ENCODE measurements around the gene CBX6.
A peak's percentile ranks its signal among the peaks of the same experiment; 100 is the strongest.

Gene CBX6

DNA sequence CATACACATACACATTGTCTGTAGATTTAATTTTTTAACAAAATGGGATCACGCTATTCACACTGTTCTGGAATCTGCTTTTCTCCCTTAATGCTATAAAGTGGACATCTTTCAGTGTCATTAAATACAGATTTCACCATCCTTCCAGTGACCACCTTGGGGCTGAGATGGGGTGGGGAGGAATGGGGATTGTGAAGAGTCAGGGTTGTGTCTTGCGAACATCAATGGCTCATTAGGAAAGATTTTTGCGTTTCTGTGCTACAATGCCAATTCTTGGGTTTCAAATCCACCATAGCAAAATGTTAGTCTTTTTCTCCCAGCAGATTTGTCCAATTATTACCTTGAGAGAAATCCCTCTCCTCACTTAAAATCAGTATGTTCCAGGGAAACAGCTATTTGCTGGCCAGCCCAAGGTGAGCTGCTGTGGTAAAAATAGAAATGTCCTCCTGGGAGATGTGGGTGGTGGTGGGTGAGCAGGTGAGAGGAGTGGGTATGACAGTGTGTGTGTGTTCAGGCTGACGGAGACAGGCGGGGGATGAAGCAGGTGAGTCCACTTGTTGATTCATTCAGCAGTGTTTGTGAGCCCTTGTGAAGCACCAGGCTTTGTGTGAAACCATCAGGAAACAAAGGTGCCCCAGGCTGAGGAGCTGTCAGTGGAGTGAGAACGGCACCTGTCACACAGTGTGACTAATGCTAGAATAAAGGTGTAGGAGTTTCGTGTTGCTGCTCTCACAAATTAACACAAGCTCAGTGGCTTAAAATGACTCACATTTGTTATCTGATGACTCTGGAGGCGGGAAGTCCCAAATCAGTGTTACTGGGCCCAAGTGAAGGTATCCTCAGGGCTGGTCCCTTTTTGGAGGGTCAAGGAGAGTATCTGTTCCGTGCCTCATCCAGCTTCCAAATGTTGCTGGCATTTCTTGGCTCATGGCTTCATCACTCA lies 1.7 kb upstream of the CBX6 start (continued):
- TF ChIP-seq ZNF19 (tag by site-specific recombination; IDR thresholded peaks at IDR 0.05; ENCODE audit: low read depth) (no peak), ZNF184 (tag by site-specific recombination; IDR thresholded peaks at IDR 0.05) (no peak), ZNF169 (tag by site-specific recombination; IDR thresholded peaks at IDR 0.05) (0 out of 2 replicates have a peak, but pooled peaks have one; percentile 5), IKZF3 (tag by site-specific recombination; IDR thresholded peaks at IDR 0.05) (no peak), KLF8 (tag by site-specific recombination; IDR thresholded peaks at IDR 0.05) (0 out of 2 replicates have a peak, but pooled peaks have one; percentile 14), ZNF585B (tag by site-specific recombination; IDR thresholded peaks at IDR 0.05) (no peak), ZBTB6 (tag by site-specific recombination; IDR thresholded peaks at IDR 0.05) (no peak), HIC1 (tag by site-specific recombination; IDR thresholded peaks at IDR 0.05) (peak; percentile 37; the same call in 1 of the 2 replicates), ZNF837 (tag by site-specific recombination; IDR thresholded peaks at IDR 0.05) (no peak), PRDM1 (tag by site-specific recombination; IDR thresholded peaks at IDR 0.05) (peak; percentile 19; the same call in 1 of the 2 replicates), SETDB1 (IDR thresholded peaks at IDR 0.05; ENCODE audit: insufficient read length, low read length) (no peak), ZNF623 (tag by site-specific recombination; IDR thresholded peaks at IDR 0.05) (no peak), PATZ1 (tag by site-specific recombination; IDR thresholded peaks at IDR 0.05) (no peak), KLF1 (tag by site-specific recombination; IDR thresholded peaks at IDR 0.05) (no peak), BCL11B (tag by site-specific recombination; IDR thresholded peaks at IDR 0.05; ENCODE audit: low read depth) (no peak), ZNF473 (tag by site-specific recombination; IDR thresholded peaks at IDR 0.05) (no peak), AEBP2 (tag by site-specific recombination; IDR thresholded peaks at IDR 0.05; ENCODE audit: borderline replicate concordance) (no peak), SP7 (tag by site-specific recombination; IDR thresholded peaks at IDR 0.05) (peak; percentile 76), ZNF2 (tag by site-specific recombination; IDR thresholded peaks at IDR 0.05) (no peak), MEIS1 (CRISPR knock-in tag; IDR thresholded peaks at IDR 0.05; ENCODE audit: borderline replicate concordance) (no peak), ZNF530 (tag by site-specific recombination; IDR thresholded peaks at IDR 0.05; ENCODE audit: low read depth) (no peak)
- TF ChIP-seq, protein P1, sequence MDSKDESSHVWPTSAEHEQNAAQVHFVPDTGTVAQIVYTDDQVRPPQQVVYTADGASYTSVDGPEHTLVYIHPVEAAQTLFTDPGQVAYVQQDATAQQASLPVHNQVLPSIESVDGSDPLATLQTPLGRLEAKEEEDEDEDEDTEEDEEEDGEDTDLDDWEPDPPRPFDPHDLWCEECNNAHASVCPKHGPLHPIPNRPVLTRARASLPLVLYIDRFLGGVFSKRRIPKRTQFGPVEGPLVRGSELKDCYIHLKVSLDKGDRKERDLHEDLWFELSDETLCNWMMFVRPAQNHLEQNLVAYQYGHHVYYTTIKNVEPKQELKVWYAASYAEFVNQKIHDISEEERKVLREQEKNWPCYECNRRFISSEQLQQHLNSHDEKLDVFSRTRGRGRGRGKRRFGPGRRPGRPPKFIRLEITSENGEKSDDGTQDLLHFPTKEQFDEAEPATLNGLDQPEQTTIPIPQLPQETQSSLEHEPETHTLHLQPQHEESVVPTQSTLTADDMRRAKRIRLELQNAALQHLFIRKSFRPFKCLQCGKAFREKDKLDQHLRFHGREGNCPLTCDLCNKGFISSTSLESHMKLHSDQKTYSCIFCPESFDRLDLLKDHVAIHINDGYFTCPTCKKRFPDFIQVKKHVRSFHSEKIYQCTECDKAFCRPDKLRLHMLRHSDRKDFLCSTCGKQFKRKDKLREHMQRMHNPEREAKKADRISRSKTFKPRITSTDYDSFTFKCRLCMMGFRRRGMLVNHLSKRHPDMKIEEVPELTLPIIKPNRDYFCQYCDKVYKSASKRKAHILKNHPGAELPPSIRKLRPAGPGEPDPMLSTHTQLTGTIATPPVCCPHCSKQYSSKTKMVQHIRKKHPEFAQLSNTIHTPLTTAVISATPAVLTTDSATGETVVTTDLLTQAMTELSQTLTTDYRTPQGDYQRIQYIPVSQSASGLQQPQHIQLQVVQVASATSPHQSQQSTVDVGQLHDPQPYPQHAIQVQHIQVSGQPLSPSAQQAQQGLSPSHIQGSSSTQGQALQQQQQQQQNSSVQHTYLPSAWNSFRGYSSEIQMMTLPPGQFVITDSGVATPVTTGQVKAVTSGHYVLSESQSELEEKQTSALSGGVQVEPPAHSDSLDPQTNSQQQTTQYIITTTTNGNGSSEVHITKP (tag by site-specific recombination; IDR thresholded peaks at IDR 0.05): no peak
- TF ChIP-seq, protein P2, sequence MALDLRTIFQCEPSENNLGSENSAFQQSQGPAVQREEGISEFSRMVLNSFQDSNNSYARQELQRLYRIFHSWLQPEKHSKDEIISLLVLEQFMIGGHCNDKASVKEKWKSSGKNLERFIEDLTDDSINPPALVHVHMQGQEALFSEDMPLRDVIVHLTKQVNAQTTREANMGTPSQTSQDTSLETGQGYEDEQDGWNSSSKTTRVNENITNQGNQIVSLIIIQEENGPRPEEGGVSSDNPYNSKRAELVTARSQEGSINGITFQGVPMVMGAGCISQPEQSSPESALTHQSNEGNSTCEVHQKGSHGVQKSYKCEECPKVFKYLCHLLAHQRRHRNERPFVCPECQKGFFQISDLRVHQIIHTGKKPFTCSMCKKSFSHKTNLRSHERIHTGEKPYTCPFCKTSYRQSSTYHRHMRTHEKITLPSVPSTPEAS (tag by site-specific recombination; IDR thresholded peaks at IDR 0.05): no peak
- TF ChIP-seq, protein P3, sequence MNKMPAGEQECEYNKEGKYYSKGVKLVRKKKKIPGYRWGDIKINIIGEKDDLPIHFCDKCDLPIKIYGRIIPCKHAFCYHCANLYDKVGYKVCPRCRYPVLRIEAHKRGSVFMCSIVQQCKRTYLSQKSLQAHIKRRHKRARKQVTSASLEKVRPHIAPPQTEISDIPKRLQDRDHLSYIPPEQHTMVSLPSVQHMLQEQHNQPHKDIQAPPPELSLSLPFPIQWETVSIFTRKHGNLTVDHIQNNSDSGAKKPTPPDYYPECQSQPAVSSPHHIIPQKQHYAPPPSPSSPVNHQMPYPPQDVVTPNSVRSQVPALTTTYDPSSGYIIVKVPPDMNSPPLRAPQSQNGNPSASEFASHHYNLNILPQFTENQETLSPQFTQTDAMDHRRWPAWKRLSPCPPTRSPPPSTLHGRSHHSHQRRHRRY (tag by site-specific recombination; IDR thresholded peaks at IDR 0.05): no peak

All from HEK293 (cell line).